PC-3 (cell line): Measurements from ENCODE around the gene PDE2A. TPM values are rescaled to one million over a fixed set of nuclear protein-coding genes. Genes with fewer than 3 reads are reported as not detected.

Experiments used
- ATAC-seq: fragments of 200-7000 bp; cut with Tn5 transposase; 2 replicates; pipeline ENCODE4 v1.9.1; 2020; ENCODE audit warnings: mild to moderate bottlenecking, moderate library complexity
- BruUV-seq: library from RNA; stranded (reverse); fragments of 400-500 nt; replicated peaks from 2 replicates; lab custom pipeline; 2021; lab: Mats Ljungman, UMichigan
- CTCF ChIA-PET: fragments of 300-600 bp; sonication (Branson Sonifier 250); formaldehyde crosslinking; loops from one replicate; lab custom pipeline; 2022; ENCODE audit warnings: antibody characterized with exemption; lab: Charles Lee
- POLR2A ChIA-PET: fragments of 300-600 bp; sonication (Branson Sonifier 250); formaldehyde crosslinking; loops from one replicate; lab custom pipeline; 2022; ENCODE audit warnings: antibody characterized with exemption; ENCODE audit not compliant: unreplicated experiment; lab: Charles Lee
- DNase-seq: peaks from one replicate; pipeline ENCODE4 v3.0.0-alpha.2; 2015
- H2AFZ ChIP-seq: fragments of 300-600 bp; sonication (generic); 2 replicates; pipeline ENCODE4 v1.6.0; 2016; ENCODE audit warnings: antibody characterized with exemption, low read length
- H3F3A ChIP-seq: fragments of 300-600 bp; sonication (generic); one replicate; pipeline ENCODE4 v1.6.0; 2017; ENCODE audit warnings: antibody characterized with exemption, low read length, control low read depth, mild to moderate bottlenecking; ENCODE audit not compliant: unreplicated experiment
- H3K27ac ChIP-seq: fragments of 300-600 bp; sonication (generic); 2 replicates; pipeline ENCODE4 v1.5.1; 2016; ENCODE audit warnings: mild to moderate bottlenecking, low read length
- H3K27me3 ChIP-seq: fragments of 300-600 bp; sonication (generic); 2 replicates; pipeline ENCODE4 v1.6.1; 2016; ENCODE audit warnings: low read length, mixed read lengths
- H3K36me3 ChIP-seq: fragments of 300-600 bp; sonication (generic); 2 replicates; pipeline ENCODE4 v1.6.1; 2016; ENCODE audit warnings: low read depth, mixed run types, low read length, mixed read lengths
- H3K4me1 ChIP-seq: fragments of 300-600 bp; sonication (generic); 2 replicates; pipeline ENCODE4 v1.5.1; 2016; ENCODE audit warnings: low read length; ENCODE audit not compliant: insufficient read depth
- H3K4me2 ChIP-seq: fragments of 300-600 bp; sonication (generic); 2 replicates; pipeline ENCODE4 v1.6.0; 2016; ENCODE audit warnings: low read length
- H3K4me3 ChIP-seq: fragments of 300-600 bp; sonication (generic); 2 replicates; pipeline ENCODE4 v1.5.1; 2016; ENCODE audit warnings: mild to moderate bottlenecking, low read length, mixed read lengths
- H3K79me2 ChIP-seq: fragments of 300-600 bp; sonication (generic); 2 replicates; pipeline ENCODE4 v1.6.1; 2017; ENCODE audit warnings: low read length, mixed read lengths
- H3K9ac ChIP-seq: fragments of 300-600 bp; sonication (generic); 2 replicates; pipeline ENCODE4 v1.6.0; 2016; ENCODE audit warnings: mild to moderate bottlenecking, low read length
- H3K9me2 ChIP-seq: fragments of 300-600 bp; sonication (generic); replicated peaks from 2 replicates; pipeline ENCODE4 v1.6.1; 2016; ENCODE audit warnings: mixed run types, low read length, mixed read lengths
- H3K9me3 ChIP-seq: fragments of 300-600 bp; sonication (generic); 2 replicates; pipeline ENCODE4 v1.6.1; 2016; ENCODE audit warnings: low read length, mixed read lengths
- H4K20me1 ChIP-seq: fragments of 300-600 bp; sonication (generic); 2 replicates; pipeline ENCODE4 v1.6.1; 2016; ENCODE audit warnings: low read length, mixed read lengths
- EZH2 ChIP-seq: fragments of 300-600 bp; sonication (generic); IDR thresholded peaks from one replicate; pipeline ENCODE4 v1.6.1; 2017; ENCODE audit warnings: antibody characterized with exemption, mild to moderate bottlenecking, low read length; ENCODE audit not compliant: unreplicated experiment
- EZH2phosphoT487 ChIP-seq: fragments of 300-600 bp; sonication (generic); IDR thresholded peaks from 2 replicates; pipeline ENCODE4 v1.6.1; 2018; ENCODE audit warnings: mild to moderate bottlenecking, antibody characterized with exemption, low read length, borderline replicate concordance
- intact Hi-C: fragments of 100-400 bp; cut with micrococcal nuclease; formaldehyde crosslinking; loops from 2 replicates; pipeline ENCODE4 v1.9.0; 2023
- total RNA-seq: library from RNA; depleted of rRNA; stranded (reverse); fragments of >200 nt; gene quantifications from 2 replicates; pipeline ENCODE4 v1.2.3, GENCODE V29; 2014
- TF ChIP-seq, protein P1 (sequence below): fragments of 300-600 bp; sonication (generic); conservative IDR thresholded peaks from 2 replicates; pipeline ENCODE4 v1.5.1; 2017; ENCODE audit warnings: antibody characterized with exemption, low read depth, mild to moderate bottlenecking, low read length

PDE2A gene
- total RNA-seq, 1 experiment from 2014 or later, result 2.6 TPM

DNA sequence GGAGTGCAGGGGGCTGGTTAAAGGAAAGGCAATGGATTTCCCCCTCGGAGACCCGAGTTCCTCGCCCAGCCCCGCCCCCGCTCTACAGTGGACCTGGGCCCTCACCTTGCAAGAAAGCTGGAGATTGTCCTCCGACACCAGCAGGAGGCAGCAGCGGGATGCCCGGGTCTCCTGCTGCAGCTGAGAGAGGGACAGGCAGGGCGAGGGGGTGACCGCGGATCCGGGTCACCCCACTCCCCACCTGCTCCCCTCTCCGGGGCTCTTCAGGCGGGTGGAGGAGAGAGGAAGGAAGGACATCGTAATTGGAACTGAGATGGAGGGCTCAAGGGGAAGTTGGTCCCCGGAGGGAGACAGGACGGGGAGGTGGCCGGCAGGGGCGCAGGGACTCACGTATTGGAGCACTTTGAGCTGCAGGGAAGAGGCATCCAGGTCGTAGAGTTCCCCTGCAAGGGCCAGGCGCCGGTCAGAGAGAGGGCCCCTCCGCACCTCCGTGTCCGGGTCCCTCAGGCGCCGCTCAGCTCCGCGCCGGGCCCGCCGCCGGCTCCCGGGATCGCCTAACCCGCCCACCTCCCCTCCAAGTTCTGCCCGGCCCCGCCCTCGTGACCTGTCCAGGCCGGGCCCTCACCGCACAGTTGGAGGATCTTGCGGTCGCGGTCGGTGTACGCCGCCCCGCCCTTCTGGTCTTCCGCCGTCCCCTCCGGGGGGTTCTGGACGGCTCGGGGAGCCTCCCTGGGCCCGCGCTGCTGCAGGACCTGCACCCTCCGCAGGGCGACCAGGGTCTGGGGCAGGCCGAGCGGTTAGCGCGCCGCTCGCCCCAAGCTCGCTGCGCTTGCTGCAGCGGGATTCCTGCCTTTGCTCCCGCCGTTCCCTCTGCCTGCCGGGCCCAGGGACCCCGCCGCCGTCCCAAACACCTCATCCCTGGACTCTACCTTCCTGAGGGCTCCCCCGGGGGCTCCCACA, 84.1 kb downstream of the PDE2A start:
- no peak overlapping the region for H3K4me3 ChIP-seq
- no peaks in the 10 kb centered on the region for H3K4me1 ChIP-seq
- CTCF ChIA-PET, result no interaction called here
- no peaks in the 10 kb centered on the region for H4K20me1 ChIP-seq
- no peak overlapping the region for H2AFZ ChIP-seq
- no peaks in the 10 kb centered on the region for H3K9me3 ChIP-seq
- no peak overlapping the region for H3K4me2 ChIP-seq
- no TSS peak for BruUV-seq
- no peak overlapping the region for H3K27ac ChIP-seq
- no peaks in the 10 kb centered on the region for H3K36me3 ChIP-seq
- peaks cover 22% of the 10 kb centered on the region for H3K27me3 ChIP-seq
- H3K79me2 ChIP-seq, result no peaks in the 10 kb centered on the region
- ATAC-seq (no peak), DNase-seq (peak; percentile 31)
- H3F3A ChIP-seq, result no peaks in the 10 kb centered on the region
- no peak overlapping the region for H3K9ac ChIP-seq
- intact Hi-C loops, result no loop called here
- POLR2A ChIA-PET, result no interaction called here
- H3K9me2 ChIP-seq, result no peaks in the 10 kb centered on the region
- TF ChIP-seq EZH2 (no peak), EZH2phosphoT487 (no peak)
- TF ChIP-seq, protein P1, sequence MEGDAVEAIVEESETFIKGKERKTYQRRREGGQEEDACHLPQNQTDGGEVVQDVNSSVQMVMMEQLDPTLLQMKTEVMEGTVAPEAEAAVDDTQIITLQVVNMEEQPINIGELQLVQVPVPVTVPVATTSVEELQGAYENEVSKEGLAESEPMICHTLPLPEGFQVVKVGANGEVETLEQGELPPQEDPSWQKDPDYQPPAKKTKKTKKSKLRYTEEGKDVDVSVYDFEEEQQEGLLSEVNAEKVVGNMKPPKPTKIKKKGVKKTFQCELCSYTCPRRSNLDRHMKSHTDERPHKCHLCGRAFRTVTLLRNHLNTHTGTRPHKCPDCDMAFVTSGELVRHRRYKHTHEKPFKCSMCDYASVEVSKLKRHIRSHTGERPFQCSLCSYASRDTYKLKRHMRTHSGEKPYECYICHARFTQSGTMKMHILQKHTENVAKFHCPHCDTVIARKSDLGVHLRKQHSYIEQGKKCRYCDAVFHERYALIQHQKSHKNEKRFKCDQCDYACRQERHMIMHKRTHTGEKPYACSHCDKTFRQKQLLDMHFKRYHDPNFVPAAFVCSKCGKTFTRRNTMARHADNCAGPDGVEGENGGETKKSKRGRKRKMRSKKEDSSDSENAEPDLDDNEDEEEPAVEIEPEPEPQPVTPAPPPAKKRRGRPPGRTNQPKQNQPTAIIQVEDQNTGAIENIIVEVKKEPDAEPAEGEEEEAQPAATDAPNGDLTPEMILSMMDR, result peak; percentile 59

DNA sequence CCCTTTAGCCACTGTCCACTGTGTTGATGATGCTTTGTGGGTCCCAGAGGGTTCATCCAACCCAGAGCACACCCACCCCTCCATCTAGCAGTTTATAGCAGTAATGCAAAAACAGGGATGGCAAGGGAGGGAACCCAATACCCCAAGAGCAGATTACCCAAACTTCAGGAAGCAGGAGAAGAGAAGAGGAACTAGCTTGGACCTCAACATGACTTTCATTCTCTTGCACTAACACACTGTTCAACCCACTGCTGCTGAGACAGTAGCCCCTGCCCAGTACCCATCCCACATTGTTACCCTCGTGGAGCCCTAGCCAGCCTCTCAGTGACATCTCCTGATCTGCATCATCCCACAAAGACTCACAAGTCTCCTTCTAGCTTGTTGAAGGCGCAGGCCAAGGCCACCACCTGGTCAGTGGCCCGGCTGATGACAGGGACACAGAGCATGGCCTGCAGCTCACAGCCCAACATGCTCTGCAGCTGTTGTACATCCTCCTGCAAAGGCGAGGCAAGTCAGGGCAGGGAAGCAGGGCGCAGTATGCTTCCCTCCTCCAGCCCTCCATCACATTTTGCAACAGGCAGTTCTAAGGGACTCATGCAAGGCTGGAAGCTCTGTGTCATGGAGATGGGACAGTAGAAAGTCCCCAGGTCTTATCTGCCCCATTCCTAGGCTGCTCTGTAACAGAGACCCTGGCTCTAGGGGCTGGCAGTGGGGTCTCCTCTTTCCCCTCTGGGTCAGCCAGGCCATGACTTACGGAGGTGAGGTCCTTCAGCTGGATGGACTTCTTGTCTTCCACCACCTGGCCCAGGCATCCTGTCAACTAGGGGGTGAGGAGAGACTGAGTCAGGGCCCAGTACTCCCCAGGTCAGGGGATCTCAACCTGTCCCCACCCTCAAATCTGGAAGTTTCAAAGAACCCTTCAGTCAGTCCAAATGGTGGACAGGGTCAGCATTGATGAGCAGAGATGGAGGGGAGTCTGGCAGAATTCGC, 85.5 kb downstream of the PDE2A start:
- no TSS peak for BruUV-seq
- H3K27me3 ChIP-seq, result peaks cover 9% of the 10 kb centered on the region; the same call in 1 of the 2 replicates
- H3K4me3 ChIP-seq, result no peak overlapping the region
- ChIA-PET POLR2A (no interaction called here), CTCF (interaction anchor here (0.7 kb wide), 1 partner anchor 117 kb away, joined by 3 read pairs; no protein-coding TSS in a partner anchor)
- H3K9ac ChIP-seq, result no peak overlapping the region
- no peak overlapping the region for H3K4me2 ChIP-seq
- H3K36me3 ChIP-seq, result no peaks in the 10 kb centered on the region
- TF ChIP-seq, protein P1, result no peak
- TF ChIP-seq EZH2phosphoT487, result no peak
- TF ChIP-seq EZH2, result no peak
- H3K79me2 ChIP-seq, result no peaks in the 10 kb centered on the region
- H3K9me2 ChIP-seq, result no peaks in the 10 kb centered on the region
- H3F3A ChIP-seq, result no peaks in the 10 kb centered on the region
- no peaks in the 10 kb centered on the region for H3K9me3 ChIP-seq
- ATAC-seq (no peak), DNase-seq (no peak)
- H3K27ac ChIP-seq, result no peak overlapping the region
- H4K20me1 ChIP-seq, result no peaks in the 10 kb centered on the region
- H3K4me1 ChIP-seq, result no peaks in the 10 kb centered on the region
- intact Hi-C loops, result no loop called here
- H2AFZ ChIP-seq, result no peak overlapping the region
